Activated T-helper 9 cell treated with anti-CD3 and anti-CD28 coated beads, Interleukin-2, amount 50 U/mL, for 16 hours (primary cell): Measurements from ENCODE around the gene HYAL1.

Experiments
- DNase-seq: peaks from one replicate; pipeline ENCODE4 v3.0.0-alpha.2; 2020; ENCODE audit warnings: low read depth

Gene HYAL1

DNA sequence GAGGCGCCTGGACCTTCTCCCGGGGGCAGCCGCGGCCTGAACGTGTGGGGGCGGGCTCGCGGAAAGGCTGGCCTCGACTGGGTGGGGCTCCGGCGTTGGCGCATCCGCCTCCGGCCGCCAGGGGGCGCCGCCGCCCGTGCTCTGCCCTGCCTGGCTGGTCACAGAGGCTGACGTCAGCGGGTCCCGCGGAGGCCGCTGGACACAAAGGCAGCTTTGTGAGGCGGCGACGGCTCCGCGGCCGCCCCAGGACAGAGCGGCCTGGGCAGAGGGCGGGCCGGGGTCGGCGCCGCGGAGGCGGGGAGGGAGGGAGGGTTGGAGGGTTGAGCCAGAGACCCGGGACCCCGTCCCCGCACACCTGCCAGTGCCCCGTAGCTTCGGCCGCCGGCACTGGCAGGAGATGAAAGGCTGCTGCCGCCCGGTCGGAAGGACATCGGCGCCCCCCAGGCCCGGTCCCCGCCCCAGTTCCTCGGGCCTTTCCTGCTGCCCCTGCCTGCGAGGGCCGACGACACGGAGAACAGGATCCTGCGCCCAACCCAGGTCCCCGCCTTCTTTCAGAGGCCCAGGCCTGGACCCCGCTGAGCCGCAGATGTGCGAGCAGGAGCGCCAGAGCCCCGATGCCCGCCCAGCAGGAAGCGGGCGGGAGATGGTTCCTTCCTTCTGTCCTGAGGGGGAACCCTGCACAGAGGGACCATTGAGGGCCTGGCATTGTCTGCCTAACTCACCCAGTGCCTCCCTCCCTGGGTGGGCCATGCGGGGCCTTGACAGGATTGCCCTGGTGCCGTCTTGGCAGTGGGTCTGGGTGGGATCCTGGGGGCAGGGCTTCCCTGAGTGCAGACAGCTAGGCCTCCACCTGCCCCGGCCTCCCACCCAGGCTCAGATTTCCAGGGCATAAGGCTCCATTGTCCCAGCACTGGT lies 43.1 kb downstream of the HYAL1 start:
- peak; percentile 77 for DNase-seq

GRCh38 chr3:50259432-50260026 lies 43.8 kb downstream of the HYAL1 start:
- DNase-seq: no peak

GRCh38 chr3:50258979-50259378 lies 44.4 kb downstream of the HYAL1 start:
- DNase-seq: no peak

GRCh38 chr3:50258029-50258680 lies 45.2 kb downstream of the HYAL1 start:
- no peak for DNase-seq

DNA sequence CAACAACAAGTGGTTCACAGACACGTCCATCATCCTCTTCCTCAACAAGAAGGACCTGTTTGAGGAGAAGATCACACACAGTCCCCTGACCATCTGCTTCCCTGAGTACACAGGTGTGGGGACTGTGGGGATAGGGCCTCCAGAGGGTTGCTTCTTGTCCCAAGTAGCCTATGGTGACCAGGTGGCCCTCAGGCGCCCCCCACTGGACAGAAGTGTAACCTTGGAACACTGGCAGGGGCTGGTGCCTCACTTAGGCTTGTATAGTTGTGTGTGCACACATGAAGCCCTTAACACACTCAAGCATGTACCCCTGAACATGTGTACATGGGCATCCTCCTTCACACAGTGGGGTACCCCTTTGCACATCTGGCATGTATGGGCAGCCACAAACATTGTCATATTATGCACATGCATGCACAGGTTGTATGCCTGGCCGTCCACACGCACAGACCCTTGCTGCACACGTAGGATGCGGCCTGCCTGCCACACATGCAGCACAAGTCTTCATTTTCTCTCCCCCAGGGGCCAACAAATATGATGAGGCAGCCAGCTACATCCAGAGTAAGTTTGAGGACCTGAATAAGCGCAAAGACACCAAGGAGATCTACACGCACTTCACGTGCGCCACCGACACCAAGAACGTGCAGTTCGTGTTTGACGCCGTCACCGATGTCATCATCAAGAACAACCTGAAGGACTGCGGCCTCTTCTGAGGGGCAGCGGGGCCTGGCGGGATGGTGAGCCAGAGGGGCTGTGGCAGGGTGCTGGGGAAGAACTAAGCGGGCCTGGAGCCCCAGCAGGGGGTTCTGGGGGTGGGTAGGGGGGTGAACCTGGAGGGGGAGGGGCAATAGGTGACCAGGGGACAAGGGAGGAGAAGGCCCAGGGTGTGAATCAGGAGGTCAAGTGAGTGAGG lies 46.1 kb downstream of the HYAL1 start:
- DNase-seq: no peak

DNA sequence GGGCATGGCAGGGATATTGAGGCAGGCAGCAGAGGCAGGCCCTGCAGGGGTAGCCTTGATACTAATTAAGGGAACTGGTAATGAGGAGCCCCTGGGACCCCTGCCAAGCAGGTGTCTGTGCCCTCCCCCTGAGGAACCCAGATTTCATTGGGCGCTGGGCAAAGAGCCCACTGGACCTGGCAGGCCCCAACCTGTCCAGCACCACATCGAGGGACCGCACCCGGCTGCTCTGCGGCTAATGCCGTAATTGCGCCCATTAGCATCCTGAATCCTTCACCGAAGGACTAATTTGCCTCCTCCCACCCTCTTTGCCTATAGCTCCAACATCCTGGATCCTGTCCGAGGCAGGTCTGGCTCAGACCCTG lies 48.1 kb downstream of the HYAL1 start:
- no peak for DNase-seq

- DNase-seq: no peak
These were observed 48.7 kb downstream of the HYAL1 start for GRCh38 chr3:50254577-50255250.

DNA sequence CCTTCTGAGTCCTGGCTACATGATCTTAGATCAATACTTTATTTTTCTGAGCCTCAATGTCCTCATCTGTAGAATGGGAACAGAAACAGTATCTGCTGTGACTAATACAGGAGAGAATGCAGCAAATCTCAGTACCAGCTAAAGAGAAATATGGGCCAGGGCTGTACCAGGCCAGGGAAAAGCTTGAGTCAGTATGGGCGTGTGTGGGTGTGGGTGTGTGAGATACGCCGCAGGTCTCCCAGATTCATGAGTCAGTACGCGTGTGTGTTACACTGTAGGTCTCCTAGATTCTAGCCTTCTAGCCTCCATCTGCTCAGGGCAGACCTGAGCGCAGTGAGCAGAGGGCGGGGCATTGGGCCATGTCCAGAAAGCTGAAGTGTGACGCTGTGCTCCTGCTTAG lies 52.2 kb downstream of the HYAL1 start:
- peak; percentile 44 for DNase-seq

DNA sequence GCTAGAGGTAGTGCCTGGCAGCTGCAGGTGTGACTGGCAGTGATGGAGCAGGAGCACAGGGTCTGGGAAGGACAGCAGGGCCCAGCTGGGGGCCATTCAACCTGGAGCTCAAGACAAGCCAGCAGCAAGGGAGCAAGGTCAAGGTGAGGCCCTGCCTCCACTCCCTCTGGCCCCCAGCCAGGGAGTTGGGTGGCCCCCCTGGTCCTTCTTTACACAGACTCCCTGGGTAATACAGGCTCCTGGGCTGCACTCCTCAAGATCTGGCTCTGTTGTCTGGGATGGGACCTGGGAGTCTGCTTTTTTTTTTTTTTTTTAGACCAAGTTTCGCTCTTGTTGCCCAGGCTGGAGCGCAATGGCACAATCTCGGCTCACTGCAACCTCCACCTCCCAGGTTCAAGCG lies 52.9 kb downstream of the HYAL1 start:
- DNase-seq: no peak
